Esophagus (tissue), 2 donors: ENCODE results near the gene HAO2. TPM values are rescaled to one million over a fixed set of nuclear protein-coding genes. Genes with fewer than 3 reads are reported as not detected.
"Not testable (repeated sequence)": the region's sequence is repeated elsewhere in the genome, so short reads cannot be mapped to it uniquely, and the experiment has no call there.

Experiments
- H3K27ac ChIP-seq, 2 donors: one replicate each; pipeline ENCODE4 v1.5.1; 2013; ENCODE audit warnings: low read depth in 2 of 2, mild to moderate bottlenecking in 2 of 2, inconsistent platforms in 1 of 2, low read length in 1 of 2, moderate library complexity in 1 of 2
- H3K27me3 ChIP-seq, 2 donors: one replicate each; pipeline ENCODE4 v1.6.1; 2013; ENCODE audit warnings: low read length in 2 of 2, control low read depth in 1 of 2, mild to moderate bottlenecking in 1 of 2; ENCODE audit not compliant: insufficient read depth in 2 of 2, control insufficient read depth in 1 of 2
- H3K36me3 ChIP-seq, 2 donors: one replicate each; pipeline ENCODE4 v1.6.1; 2013; ENCODE audit warnings: low read length in 1 of 2; ENCODE audit not compliant: control insufficient read depth in 2 of 2, insufficient read depth in 2 of 2
- H3K4me1 ChIP-seq, 2 donors: one replicate each; pipeline ENCODE4 v1.6.1; 2013; ENCODE audit warnings: low read length in 1 of 2; ENCODE audit not compliant: control insufficient read depth in 2 of 2, insufficient read depth in 2 of 2
- H3K4me3 ChIP-seq, 2 donors: one replicate each; pipeline ENCODE4 v1.5.1; 2013; ENCODE audit warnings: low read length in 2 of 2, mild to moderate bottlenecking in 2 of 2, low read depth in 1 of 2, moderate library complexity in 1 of 2
- H3K9me3 ChIP-seq, 2 donors: one replicate each; pipeline ENCODE4 v1.6.1; 2013; ENCODE audit warnings: mild to moderate bottlenecking in 2 of 2, low read depth in 1 of 2, low read length in 1 of 2, moderate library complexity in 1 of 2; ENCODE audit not compliant: control insufficient read depth in 2 of 2, insufficient read depth in 1 of 2
- WGBS, 2 donors: extraction: QIAGEN DNeasy Blood & Tissue Kit; methylation state at CpG; one replicate each; pipeline ENCODE4 v1.1.7; 2013; 5-methylcytosine and 5-hydroxymethylcytosine counted together
- polyA plus RNA-seq, 2 donors: library from polyadenylated mRNA; stranded (reverse); fragments of 200-250 nt; gene quantifications; one replicate each; pipeline ENCODE4 v1.2.3, GENCODE V29; 2013
- donor health status: healthy with polysubstance abuse.
- donor health status: Bipolar disorder and iron deficiency.

Gene HAO2
- polyA plus RNA-seq, 2 donors, result not detected

GRCh38 chr1:119330466-119331189 lies 38.0 kb upstream of the HAO2 start:
- Histone ChIP-seq H3K27me3 (no peaks in the 10 kb centered on the region), H3K36me3 (no peaks in the 10 kb centered on the region), H3K4me1 (peaks cover 0 to 7% of the 10 kb centered on the region in 2 donors), H3K27ac (no peak overlapping the region), H3K4me3 (no peak overlapping the region), H3K9me3 (no peaks in the 10 kb centered on the region)
- 79 to 81% methylated on average over 6 of the region's 6 CpGs for WGBS, 2 donors

GRCh38 chr1:119331190-119331515 lies 37.4 kb upstream of the HAO2 start:
- Histone ChIP-seq H3K4me3 (no peak overlapping the region), H3K36me3 (no peaks in the 10 kb centered on the region), H3K27me3 (no peaks in the 10 kb centered on the region), H3K27ac (no peak overlapping the region), H3K9me3 (no peaks in the 10 kb centered on the region), H3K4me1 (peaks cover 0 to 7% of the 10 kb centered on the region in 2 donors)
- 82% methylated on average over 6 of the region's 6 CpGs for WGBS, 2 donors

- WGBS, 2 donors, result 61 to 79% methylated on average over 1 of the region's 1 CpG
- no peak overlapping the region for H3K4me3 ChIP-seq
- H3K9me3 ChIP-seq, result no peaks in the 10 kb centered on the region
- H3K4me1 ChIP-seq, result peaks cover 0 to 6% of the 10 kb centered on the region in 2 donors
- no peak overlapping the region for H3K27ac ChIP-seq
- H3K36me3 ChIP-seq, result no peaks in the 10 kb centered on the region
- H3K27me3 ChIP-seq, result no peaks in the 10 kb centered on the region
Measured at GRCh38 chr1:119331915-119332314, 36.7 kb upstream of the HAO2 start.

GRCh38 chr1:119332622-119333021 lies 36.0 kb upstream of the HAO2 start:
- no peaks in the 10 kb centered on the region for H3K9me3 ChIP-seq
- WGBS, 2 donors, result 37 to 59% methylated on average over 6 of the region's 6 CpGs
- H3K36me3 ChIP-seq, result no peaks in the 10 kb centered on the region
- H3K27ac ChIP-seq, result no peak overlapping the region
- peaks cover 0 to 3% of the 10 kb centered on the region in 2 donors for H3K4me1 ChIP-seq
- H3K27me3 ChIP-seq, result no peaks in the 10 kb centered on the region
- H3K4me3 ChIP-seq, result no peak overlapping the region

GRCh38 chr1:119333163-119333896 lies 35.3 kb upstream of the HAO2 start:
- Histone ChIP-seq H3K36me3 (no peaks in the 10 kb centered on the region), H3K27me3 (no peaks in the 10 kb centered on the region), H3K4me3 (no peak overlapping the region), H3K27ac (no peak overlapping the region), H3K9me3 (no peaks in the 10 kb centered on the region), H3K4me1 (peaks cover 0 to 2% of the 10 kb centered on the region in 2 donors)
- 89 to 92% methylated on average over 23 of the region's 23 CpGs for WGBS, 2 donors

- not testable (repeated sequence) for H3K4me3 ChIP-seq, H3K27ac ChIP-seq, H3K9me3 ChIP-seq, H3K36me3 ChIP-seq, H3K27me3 ChIP-seq, H3K4me1 ChIP-seq
- 96 to 98% methylated on average over 16 of the region's 16 CpGs for WGBS, 2 donors
Measured at GRCh38 chr1:119333897-119334250, 34.7 kb upstream of the HAO2 start.

GRCh38 chr1:119336848-119337247 lies 31.7 kb upstream of the HAO2 start:
- Histone ChIP-seq H3K27ac (no peak overlapping the region), H3K36me3 (no peaks in the 10 kb centered on the region), H3K4me3 (no peak overlapping the region), H3K27me3 (no peaks in the 10 kb centered on the region), H3K4me1 (peaks cover 0 to 2% of the 10 kb centered on the region in 2 donors), H3K9me3 (no peaks in the 10 kb centered on the region)
- 45 to 47% methylated on average over 4 of the region's 4 CpGs for whole genome bisulfite sequencing, 2 donors

GRCh38 chr1:119338004-119338403 lies 30.6 kb upstream of the HAO2 start:
- H3K4me1 ChIP-seq, result no peaks in the 10 kb centered on the region
- 92% methylated on average over 2 of the region's 2 CpGs for WGBS, 2 donors
- H3K4me3 ChIP-seq, result no peak overlapping the region
- no peak overlapping the region for H3K27ac ChIP-seq
- no peaks in the 10 kb centered on the region for H3K9me3 ChIP-seq
- H3K27me3 ChIP-seq, result no peaks in the 10 kb centered on the region
- no peaks in the 10 kb centered on the region for H3K36me3 ChIP-seq

- Histone ChIP-seq H3K9me3 (no peaks in the 10 kb centered on the region), H3K4me3 (no peak overlapping the region), H3K36me3 (no peaks in the 10 kb centered on the region), H3K27ac (no peak overlapping the region), H3K27me3 (no peaks in the 10 kb centered on the region), H3K4me1 (no peaks in the 10 kb centered on the region)
- WGBS, 2 donors, result 84 to 93% methylated on average over 3 of the region's 3 CpGs
Measured at GRCh38 chr1:119338757-119339156, 29.8 kb upstream of the HAO2 start.

GRCh38 chr1:119340861-119341261 lies 27.7 kb upstream of the HAO2 start:
- Histone ChIP-seq H3K27me3 (no peaks in the 10 kb centered on the region), H3K9me3 (no peaks in the 10 kb centered on the region)

More at GRCh38 chr1:119340861-119341261, 27.7 kb upstream of the HAO2 start:
- Histone ChIP-seq H3K4me3 (no peak overlapping the region), H3K36me3 (no peaks in the 10 kb centered on the region), H3K4me1 (no peaks in the 10 kb centered on the region), H3K27ac (no peak overlapping the region)
